Spleen (tissue), 7 donors: ENCODE measurements around the gene MKRN1.

Experiments
- POLR2A ChIP-seq, 3 donors: fragments of 450-650 bp; IDR thresholded peaks; one replicate each; pipeline ENCODE4 v1.5.1; 2017; ENCODE audit warnings: antibody characterized with exemption in 3 of 3, mild to moderate bottlenecking in 1 of 3
- POLR2AphosphoS5 ChIP-seq, 3 donors: sonication (generic); formaldehyde crosslinking; IDR thresholded peaks; one replicate each; pipeline ENCODE4 v1.5.1; 2017; ENCODE audit warnings: antibody characterized with exemption in 3 of 3
- TF ChIP-seq, protein P1 (sequence below), 11 experiments: fragments of 200-600 bp in 7 of 11; fragments of 450-650 bp in 4 of 11; sonication (generic) in 4 of 11; IDR thresholded peaks in 8 of 11; conservative IDR thresholded peaks in 3 of 11; 1 replicate in 7 of 11; 2 replicates in 4 of 11; pipeline versions ENCODE4 v1.4.0 to v1.8.0; 2016 to 2021; ENCODE audit warnings: antibody characterized with exemption in 11 of 11, inconsistent platforms in 4 of 11, mild to moderate bottlenecking in 1 of 11
- donor health status: DM: no; HTN: no; CAD: no; lungs with moderate emphysema.
- donor health status: DM: no; HTN: no; CAD: no.
- donor health status: DM: no; HTN: no; CAD: no.

DNA sequence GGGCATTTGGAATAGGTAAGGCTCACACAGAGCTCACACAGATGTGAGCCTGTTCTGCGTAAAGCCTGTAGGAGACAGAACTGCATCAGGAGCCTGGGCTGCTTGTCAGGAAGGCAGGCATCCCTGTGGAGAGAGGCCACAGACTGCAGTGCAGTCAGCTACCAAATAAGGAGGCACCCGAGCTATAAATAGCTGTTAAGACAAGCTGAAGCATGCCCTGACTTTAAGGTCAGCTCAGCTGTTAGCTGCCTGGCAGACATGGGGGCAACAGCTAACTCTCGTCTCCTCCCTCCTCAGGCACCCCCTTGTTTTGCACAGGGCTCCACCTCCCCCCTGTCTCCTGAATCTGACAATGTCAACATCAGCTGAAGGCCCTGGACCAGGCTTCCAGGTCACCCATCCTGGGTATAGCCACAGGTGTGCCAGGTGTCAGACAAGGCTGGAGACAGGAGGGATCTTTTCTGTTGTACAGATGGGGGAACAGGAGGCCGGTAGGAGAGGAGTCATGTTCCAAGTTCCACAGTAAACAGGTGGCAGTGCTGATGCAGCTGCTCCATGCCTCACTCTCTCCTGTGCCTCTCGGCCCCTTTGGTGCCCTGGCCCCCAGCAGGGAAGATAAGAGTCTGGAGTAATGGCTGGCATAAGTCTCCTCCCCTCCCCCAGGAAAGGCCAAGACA lies 27.6 kb upstream of the MKRN1 start:
- TF ChIP-seq, protein P1, sequence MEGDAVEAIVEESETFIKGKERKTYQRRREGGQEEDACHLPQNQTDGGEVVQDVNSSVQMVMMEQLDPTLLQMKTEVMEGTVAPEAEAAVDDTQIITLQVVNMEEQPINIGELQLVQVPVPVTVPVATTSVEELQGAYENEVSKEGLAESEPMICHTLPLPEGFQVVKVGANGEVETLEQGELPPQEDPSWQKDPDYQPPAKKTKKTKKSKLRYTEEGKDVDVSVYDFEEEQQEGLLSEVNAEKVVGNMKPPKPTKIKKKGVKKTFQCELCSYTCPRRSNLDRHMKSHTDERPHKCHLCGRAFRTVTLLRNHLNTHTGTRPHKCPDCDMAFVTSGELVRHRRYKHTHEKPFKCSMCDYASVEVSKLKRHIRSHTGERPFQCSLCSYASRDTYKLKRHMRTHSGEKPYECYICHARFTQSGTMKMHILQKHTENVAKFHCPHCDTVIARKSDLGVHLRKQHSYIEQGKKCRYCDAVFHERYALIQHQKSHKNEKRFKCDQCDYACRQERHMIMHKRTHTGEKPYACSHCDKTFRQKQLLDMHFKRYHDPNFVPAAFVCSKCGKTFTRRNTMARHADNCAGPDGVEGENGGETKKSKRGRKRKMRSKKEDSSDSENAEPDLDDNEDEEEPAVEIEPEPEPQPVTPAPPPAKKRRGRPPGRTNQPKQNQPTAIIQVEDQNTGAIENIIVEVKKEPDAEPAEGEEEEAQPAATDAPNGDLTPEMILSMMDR (IDR thresholded peaks at IDR 0.05 in 8 of 11, conservative IDR thresholded peaks at IDR 0.05 in 3 of 11): no peak
- TF ChIP-seq POLR2AphosphoS5 (IDR thresholded peaks at IDR 0.05) (no peak), POLR2A (IDR thresholded peaks at IDR 0.05) (no peak)
